ENCODE results near the gene TESMIN.
A peak's percentile ranks its signal among the peaks of the same experiment; 100 is the strongest.

Gene TESMIN

DNA sequence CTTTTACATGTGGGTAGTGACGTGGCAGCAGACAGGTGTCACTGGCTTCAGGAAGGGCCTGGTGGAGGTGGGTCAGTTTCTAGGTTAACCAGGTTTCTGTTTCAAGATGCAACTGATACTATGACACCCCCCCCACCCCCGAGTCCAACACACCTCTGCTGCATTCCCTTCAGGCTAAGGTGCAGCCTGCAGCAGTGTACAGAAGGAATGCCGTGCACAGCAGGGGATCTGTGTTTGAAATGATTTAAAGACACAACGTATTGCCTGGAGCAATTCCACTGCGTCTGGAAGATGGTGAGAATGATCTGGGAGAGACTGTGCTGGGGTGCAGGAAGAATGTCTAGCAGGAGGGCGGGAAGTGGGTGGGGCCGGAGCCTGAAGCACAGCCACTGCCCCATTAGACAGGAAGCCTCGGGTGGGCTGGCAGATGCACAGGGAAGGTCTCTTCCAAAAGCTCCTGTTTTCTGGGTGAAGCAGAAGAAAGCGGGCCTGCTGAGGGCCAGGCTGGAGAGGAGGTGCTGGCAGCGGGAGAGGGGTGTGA lies 11.9 kb upstream of the TESMIN start:
- H3K27ac ChIP-seq: peak overlapping the region; percentile 55
- DNase-seq (ENCODE audit: low read depth, low spot score): peak; percentile 22

DNA sequence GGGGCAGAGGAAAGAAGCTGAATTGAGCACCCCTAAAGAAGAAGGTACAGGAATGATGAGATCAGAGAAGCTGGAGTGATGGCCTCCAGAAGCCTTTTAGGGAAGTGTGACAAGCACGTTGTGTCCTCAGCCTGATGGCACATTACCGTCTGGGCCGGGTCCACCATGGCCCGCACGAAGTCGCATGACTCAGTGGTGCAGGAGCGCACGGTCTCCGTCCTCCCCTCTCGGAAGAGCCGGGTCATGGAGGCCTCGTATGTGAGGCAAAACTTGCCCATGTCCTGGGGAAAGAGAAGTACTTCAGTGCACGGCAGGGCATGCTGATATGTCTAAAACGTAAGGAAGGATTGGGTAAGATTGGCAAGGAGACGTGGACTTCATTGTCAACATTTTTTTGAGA lies 11.2 kb upstream of the TESMIN start:
- no peak for DNase-seq (ENCODE audit: low read depth, low spot score)
- peak overlapping the region; percentile 55 for H3K27ac ChIP-seq

DNA sequence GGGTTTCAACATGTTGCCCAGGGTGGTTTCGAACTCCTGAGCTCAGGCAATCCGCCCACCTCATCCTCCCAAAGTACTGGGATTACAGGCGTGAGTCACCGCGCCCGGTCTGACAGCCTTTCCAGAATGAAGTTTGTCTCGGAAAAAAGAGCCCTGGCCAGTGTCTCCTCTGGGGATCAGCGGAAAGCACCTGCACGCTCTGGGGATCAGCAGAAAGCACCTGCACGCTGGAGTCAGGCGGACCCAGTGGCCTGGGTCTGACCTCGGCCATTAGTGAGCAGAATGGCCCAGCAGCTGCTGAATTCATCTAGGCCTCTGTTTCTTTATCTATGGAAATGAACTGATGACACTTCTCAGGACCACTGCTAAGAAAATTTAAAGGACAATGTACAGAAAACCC lies 10.5 kb upstream of the TESMIN start:
- peak overlapping the region; percentile 55 for H3K27ac ChIP-seq
- DNase-seq (ENCODE audit: low read depth, low spot score): no peak

DNA sequence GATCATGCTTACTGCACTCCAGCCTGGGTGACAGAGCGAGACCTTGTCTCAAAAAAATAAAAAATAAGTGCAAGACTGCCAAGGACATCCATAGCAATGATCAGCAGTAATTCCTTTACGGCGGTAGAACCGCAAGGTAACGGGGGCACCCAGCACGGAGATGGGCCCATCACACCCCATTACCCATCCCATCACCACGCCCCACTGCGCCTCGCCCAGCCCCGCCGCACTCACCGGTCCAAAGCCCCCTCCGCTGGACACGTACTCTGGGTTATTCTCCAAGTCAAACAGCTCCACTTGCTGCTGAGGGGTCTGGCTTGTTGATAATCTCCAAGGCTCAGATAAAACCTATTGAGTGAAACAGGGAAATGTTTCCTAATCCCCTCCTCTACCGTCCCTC lies 8.7 kb upstream of the TESMIN start:
- no peak overlapping the region for H3K27ac ChIP-seq
- DNase-seq (ENCODE audit: low read depth, low spot score): no peak

DNA sequence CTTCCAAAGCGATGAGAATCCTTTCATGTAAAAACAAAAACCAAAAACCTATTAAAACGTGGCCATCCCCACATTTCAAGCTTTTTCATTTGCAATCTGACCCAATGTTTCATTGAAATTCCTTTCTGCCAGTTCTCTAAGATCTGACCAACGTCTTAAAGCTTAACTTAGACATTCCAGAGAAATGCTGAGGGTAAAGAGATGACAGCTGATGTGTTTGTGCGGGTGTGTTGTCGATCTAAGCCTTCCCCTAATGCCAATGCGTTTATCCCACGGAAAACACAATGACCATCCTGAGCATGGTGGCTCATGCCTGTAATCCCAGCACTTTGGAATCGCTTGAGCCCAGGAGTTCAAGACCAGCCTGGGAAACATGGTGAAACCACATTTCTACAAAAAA lies 6.4 kb upstream of the TESMIN start:
- DNase-seq (ENCODE audit: low read depth, low spot score): no peak
- H3K27ac ChIP-seq: no peak overlapping the region

DNA sequence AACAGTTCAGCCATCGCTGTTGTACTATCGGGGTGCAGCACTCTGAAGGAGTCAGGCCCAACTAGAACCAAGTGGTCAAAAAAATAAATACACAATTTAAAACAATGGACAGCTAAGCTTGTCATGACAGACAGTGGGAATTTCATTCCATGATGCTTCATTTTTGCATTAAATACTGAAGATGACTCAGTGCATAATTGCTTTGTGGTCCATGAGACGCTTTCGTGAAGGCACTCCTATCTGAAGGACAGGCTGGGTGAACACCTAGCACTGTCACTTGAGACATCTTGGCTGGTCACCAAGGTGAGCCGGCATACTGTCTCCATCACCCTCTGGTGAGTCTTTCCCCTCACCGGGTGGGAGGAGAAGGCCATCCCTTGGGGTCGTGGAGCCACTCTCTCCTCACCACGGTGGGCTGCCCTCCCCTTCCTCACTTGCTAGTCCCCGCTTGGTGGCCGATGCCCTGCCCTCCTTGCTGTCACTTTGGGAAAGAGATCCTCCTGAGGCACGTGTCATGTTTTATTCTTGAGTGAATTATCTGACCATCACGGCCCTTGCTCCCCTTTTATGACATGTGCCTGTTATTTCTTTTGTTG lies 4.9 kb upstream of the TESMIN start:
- no peak for DNase-seq (ENCODE audit: low read depth, low spot score)
- H3K27ac ChIP-seq: no peak overlapping the region

DNA sequence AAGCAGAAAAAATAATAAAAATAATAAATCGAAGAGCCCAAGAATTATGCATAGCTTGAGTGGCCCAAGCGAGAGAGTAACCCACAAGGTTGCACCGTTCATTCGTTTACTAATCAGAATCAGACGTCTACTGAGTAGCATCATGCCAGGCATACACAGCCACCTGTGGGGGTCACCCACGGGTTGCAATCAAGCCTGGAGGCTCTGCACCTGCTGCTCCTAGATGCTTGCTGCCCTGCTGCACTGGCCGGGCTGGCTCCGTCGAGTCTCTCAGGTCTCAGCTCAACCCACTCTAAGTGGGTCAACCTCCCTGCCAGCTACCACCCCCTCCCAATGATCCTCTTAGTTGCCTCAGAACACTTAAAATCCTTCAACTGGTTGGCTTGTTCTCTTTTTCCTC lies 2.0 kb upstream of the TESMIN start:
- no peak overlapping the region for H3K27ac ChIP-seq
- DNase-seq (ENCODE audit: low read depth, low spot score): no peak

DNA sequence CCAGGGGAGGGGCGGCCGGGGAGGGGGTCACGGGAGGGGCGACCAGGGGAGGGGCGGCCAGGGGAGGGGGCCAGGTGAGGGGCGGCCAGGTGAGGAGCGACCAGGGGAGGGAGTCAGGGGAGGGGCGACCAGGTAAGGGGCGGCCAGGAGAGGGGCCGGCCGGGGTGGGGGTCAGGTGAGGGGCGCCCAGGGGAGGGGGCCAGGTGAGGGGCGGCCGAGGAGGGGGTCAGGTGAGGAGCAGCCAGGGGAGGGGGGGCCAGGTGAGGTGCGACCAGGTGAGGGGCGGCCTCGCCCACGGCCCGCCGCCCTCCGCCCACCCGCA lies 355 bp downstream of the TESMIN start:
- H3K27ac ChIP-seq: no peak overlapping the region
- DNase-seq (ENCODE audit: low read depth, low spot score): no peak

DNA sequence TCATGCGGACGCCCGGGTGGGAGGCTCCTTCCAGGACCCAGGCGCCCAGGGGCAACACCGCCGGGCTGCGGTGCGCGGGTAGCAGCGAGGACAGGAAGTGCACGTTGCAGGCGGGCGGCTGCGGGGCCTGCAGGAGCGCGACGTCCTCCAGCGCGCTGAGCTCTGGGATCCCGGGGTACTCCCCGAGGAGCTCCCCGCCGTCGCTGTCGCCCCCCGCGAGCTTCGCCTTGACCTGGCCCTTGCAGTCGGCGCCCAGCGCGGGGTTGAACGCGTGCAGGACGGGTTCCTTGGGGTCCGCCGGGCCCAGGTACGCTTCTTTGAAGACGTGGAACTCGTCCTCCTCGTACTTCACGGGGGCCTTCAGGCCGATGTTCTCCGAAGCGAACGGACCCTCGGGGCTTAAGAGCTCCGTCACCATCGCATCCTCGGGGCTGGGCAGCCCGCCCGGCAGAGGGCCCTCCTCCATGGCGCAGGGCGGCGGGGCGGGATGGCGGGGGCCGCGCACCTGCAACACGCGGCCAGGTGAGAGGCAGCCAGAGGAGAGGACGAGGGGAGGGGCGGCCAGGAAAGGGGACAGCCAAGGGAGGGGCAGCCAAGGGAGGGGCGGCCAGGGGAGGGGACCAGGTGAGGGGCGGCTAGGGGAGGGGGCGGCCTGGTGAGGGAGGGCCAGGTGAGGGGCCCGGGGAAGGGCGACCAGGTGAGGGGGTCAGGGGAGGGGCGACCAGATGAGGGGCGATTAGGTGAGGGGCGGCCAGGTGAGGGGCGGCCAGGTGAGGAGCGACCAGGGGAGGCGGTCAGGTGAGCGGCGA lies 921 bp downstream of the TESMIN start:
- DNase-seq (ENCODE audit: low read depth, low spot score): no peak
- no peak overlapping the region for H3K27ac ChIP-seq

DNA sequence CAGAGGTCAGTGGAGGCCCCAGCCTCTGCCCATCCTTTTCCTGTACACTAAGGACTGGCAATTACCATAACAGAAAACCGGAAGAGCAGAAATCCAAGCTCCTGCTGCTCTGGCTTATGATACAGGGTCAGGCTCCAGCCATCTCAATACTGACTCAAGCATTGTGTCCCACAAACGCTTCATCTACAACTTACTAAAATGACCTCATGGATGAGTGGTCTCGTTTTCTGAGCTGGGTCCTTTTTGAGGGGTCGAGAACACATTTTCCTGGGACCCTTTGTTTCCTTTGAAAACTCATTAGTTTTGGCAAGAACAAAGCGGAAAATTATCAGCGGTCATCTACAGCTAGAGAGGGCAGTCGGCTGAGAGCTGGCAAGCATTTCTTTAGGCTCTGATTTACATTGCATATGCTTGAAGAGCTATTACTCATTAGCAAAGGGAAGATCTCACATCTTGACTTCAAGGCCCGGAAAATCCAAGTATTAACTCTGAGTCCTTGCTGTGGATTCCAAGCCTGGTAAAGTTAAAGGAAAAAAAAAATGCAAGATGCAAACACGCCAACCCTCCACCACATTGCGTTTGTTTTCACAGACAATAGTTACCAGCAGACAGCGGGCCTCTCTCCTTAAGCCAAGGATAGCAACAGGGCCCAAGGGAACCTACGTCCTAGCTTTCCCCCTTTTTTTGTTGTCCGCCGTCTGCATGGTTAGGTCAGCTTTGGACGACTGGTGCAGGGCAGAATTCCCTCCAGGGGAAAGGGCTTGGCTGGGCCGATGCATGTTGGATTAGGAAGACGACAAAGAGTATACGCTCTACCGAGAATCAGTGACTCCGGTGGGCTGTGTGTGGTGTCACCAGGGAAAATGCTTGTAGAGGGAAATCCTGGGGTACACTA lies 1.8 kb downstream of the TESMIN start:
- no peak overlapping the region for H3K27ac ChIP-seq
- DNase-seq (ENCODE audit: low read depth, low spot score): no peak

DNA sequence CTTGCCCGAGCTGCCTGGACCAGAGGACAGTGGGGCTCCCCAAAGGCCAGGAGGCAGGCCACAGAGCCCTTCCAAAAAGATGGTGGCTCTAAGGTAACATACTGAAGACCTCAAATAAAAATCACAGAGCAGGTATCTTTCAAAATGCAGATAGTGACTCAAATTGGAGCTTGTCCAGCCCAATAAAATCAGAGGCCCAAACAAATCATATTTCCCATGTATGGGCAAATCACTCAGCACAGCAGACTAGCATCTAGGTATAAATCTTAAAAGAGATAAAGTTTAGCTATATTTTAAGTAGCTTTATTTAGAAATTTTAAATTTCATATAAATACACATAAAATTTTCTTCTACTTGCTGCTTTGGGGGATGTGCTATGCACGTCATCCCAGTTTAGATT lies 3.3 kb downstream of the TESMIN start:
- H3K27ac ChIP-seq: no peak overlapping the region
- no peak for DNase-seq (ENCODE audit: low read depth, low spot score)

DNA sequence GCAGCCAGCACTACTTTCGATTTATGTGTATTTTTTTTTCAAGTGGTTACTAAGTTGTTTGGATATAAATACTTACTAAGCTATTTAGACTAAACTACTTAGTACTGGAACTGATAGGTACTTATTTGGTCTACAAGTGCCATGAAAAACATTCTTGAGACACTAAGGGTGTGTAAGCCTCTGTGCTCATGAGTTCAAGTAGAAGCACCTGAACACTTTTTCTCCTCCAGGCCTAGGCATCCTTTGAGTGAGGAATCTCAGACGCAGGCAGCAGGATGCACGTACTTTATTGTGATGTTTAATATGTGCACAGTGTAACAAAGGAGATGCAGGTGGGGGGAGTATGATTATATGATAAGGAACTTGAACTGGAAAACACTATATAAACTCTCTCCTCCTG lies 7.8 kb downstream of the TESMIN start:
- DNase-seq (ENCODE audit: low read depth, low spot score): no peak
- H3K27ac ChIP-seq: no peak overlapping the region

DNA sequence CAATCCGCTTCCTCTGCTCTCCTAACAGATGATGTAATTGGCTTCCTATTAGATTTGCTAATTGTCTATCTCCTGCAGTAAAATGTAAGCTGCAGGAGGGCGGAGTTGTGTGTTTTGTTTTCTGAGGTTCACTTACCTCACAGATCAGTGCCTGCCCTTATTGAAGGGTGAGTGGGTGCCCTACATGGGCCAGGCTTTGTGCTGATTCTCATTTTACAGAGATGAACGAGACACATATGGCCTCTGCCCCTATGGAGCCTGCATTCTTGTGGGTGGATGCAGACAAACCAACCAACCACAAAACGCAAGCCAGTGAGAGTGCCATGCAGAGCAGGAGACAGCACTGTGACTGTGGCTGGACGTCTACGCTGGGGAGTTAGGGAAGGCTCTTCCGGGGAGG lies 9.9 kb downstream of the TESMIN start:
- H3K27ac ChIP-seq: no peak overlapping the region
- no peak for DNase-seq (ENCODE audit: low read depth, low spot score)

DNA sequence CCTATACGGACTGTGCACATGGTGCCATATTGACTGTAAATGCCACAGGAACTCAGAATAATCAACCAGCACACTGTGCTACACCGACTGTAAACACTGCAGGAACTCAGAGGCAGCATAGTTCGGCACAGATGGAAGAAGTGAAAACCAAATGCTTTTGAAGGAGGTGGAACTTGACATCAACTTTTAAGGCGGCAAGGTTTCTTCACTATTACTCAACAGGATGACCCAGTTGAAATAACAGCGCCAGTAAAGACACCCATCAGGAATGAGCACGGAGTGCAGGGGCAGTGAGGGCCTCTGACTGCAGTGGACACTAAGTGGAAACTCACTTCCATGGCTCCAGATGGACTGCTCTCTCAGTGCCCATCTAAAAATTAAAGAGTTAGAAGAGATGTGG lies 15.7 kb downstream of the TESMIN start:
- no peak overlapping the region for H3K27ac ChIP-seq
- DNase-seq (ENCODE audit: low read depth, low spot score): no peak

DNA sequence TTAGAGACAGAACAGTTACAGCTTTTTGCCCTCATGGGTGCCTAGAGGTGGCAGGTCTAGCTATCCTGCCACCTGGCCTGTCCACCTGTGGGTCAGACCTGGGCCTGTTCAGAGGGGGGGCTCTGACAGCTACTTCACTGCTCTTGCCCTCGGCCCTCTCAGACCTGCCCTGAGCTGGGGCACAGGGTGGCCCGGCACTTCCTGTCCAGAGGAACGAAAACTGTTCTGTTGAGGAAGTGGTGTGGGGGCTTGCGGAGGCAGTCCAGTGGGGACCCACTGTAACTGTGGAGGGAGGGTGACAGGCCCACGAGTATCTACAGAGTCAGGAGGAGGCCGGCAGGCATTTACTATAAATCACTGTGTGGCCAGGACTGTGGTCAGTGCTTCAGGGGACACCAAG lies 16.2 kb downstream of the TESMIN start:
- no peak for DNase-seq (ENCODE audit: low read depth, low spot score)
- H3K27ac ChIP-seq: no peak overlapping the region

DNA sequence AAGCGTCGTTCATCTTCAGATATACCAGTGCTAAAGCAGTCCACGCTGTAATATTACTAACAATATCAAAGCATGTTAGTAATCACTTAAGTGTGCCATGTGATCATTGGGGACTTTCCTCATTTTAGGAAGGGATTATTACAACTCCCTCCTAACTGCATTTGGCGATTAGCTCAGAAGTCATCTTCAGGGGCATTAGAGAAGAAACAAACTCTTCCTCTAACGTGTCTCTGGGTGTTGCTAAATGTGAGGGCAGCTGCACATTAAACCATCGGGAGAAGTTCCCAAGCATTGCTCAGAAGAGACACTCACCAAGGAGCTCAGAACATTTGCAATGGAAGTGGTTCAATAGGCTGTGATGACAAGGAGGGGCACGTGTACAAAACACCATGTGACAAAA lies 17.2 kb downstream of the TESMIN start:
- DNase-seq (ENCODE audit: low read depth, low spot score): no peak
- H3K27ac ChIP-seq: no peak overlapping the region

DNA sequence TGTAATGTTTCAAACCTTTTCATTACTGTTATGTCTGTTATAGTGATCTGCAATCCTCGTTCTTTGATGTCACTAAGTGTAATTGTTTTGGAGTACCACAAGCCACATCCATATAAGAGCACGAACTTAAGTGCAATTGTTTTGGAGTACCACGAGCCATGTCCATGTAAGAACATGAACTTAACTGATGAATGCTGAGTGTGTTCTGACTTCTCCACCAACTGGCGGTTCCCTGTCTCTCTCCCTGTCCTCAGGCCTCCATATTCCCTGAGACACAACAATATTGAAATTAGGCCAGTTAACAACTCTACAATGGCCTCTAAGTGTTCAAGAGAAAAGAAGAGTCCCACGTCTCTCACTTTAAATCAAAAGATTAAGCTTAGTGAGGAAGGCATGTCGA lies 23.5 kb downstream of the TESMIN start:
- no peak for DNase-seq (ENCODE audit: low read depth, low spot score)
- no peak overlapping the region for H3K27ac ChIP-seq

DNA sequence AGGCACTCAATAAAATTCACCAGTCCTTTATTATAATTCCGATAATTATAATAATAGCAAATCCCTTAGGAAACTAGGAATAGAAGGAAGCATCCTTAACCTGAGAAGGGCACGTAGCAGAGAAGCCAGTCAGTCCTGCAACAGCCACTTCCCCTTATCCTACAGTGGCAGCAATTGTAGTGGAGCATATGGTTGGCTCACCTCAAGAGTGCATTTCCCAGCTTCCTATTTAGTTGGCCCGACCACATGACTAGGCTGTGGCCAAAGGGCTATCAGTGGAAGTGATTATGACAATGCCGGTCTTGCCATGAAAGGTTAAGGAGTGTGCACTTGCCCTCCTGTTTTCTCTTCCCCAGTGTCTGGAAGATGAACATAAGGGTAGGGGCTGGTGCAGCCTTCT lies 27.0 kb downstream of the TESMIN start:
- no peak for DNase-seq (ENCODE audit: low read depth, low spot score)
- H3K27ac ChIP-seq: no peak overlapping the region

DNA sequence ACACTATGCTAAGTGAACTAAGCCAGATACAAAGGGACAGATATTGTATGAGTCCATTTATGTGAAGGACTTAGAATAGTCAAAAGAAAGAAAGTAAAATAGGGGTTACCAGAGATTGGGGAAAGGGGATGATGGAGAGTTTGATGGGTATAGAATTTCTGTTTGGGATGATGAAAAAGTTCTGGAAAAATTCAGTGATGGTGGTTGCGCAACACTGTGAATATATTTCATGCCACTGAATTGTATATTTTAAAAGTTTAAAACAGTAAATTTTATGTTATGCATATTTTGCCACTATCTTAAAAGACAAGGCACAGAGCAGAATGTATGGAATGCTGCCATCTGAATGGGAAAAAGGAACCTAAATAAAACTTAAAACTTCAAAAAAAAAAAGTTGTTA lies 29.2 kb downstream of the TESMIN start:
- no peak overlapping the region for H3K27ac ChIP-seq
- no peak for DNase-seq (ENCODE audit: low read depth, low spot score)

DNA sequence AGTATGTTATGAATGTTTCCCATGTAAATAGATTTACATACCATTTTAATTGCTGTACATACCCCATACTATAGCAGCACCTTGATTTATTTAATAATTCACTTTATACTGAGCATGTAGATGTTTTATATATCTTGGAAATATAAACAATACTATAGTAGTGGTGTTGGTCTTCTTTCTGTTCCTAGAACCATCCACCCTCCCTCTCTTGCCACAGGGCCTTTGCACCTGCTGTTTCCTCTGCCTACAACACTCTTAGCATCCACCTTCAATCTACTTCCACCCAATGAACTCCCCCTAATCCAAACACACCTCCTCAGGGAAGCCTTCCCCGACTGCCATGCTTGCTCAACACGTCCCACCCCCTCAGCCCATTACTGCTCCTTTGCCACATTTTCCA lies 30.2 kb downstream of the TESMIN start:
- no peak overlapping the region for H3K27ac ChIP-seq

DNA sequence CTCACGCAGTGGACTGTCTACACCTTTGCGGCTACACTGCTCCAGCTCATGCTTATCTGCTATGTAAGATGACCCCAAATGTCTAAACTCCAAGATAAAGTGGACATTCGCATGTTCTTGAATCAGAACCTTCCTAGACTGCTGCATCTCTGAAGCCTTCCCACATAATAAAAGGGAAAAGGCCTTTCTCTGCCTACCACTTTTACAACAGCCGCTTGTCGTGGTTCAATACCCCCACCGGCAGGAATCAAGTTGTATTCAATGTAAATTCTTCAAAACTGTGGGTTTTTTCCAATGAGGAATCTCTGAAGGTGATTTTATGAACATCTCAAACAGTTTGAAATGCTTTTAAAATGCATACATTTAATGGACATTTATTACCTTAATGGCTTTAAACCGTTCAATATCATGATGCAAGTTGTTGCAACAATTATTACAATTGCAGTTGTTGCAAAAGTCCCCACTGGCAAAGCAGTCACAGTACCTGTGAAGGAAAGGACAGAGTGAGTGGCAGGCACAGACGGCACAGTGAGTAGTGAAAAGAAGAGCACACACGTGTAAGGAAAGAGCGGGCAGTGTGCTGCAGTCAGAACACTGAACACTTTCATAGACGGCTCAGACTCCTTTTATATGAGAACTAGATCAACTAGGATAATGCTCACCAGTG lies 35.7 kb downstream of the TESMIN start:
- H3K27ac ChIP-seq: no peak overlapping the region
- no peak for DNase-seq (ENCODE audit: low read depth, low spot score)

More for the DNA sequence above, 30.2 kb downstream of the TESMIN start:
- DNase-seq (ENCODE audit: low read depth, low spot score): no peak
